HG02571 (cell line): Measurements from ENCODE around the gene FSTL1.
"Not testable (repeated sequence)": the region's sequence is repeated elsewhere in the genome, so short reads cannot be mapped to it uniquely, and the experiment has no call there.

Experiments used
- ATAC-seq: cut with Tn5 transposase; IDR thresholded peaks from one replicate; pipeline ENCODE4 v1.9.1; 2021; ENCODE audit warnings: mild to moderate bottlenecking, moderate library complexity; ENCODE audit not compliant: unreplicated experiment

FSTL1 gene

DNA sequence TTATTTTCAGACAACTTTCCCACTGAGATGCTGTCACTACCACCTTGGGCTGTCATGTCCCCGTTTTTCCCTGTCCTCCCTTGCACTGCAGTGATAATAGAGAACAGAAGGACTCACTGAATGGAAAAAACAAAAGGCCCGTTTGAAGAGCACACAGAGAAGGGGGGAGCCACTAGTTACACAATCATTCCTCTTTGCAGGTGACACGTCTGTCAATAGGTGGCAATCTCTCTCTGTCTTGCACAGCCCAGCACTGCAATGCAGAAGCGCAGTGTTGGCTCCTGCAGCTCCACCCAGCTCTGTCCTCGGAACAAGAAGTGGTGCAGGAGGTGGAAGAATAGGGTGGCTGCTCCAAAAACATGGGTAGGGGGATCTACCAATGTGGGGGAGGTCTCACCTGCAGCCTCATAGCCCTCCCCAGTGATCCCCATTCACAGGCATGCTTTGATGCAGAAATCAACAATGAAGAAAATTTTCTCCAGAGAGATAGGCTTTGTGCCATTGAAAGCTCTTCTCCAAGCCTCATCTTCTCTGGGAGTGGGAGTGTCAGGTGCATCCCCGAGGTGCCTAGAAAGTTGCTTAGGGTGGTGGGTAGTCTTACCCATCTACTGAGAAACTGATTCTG, 31.8 kb downstream of the FSTL1 start:
- ATAC-seq: peak; percentile 40

DNA sequence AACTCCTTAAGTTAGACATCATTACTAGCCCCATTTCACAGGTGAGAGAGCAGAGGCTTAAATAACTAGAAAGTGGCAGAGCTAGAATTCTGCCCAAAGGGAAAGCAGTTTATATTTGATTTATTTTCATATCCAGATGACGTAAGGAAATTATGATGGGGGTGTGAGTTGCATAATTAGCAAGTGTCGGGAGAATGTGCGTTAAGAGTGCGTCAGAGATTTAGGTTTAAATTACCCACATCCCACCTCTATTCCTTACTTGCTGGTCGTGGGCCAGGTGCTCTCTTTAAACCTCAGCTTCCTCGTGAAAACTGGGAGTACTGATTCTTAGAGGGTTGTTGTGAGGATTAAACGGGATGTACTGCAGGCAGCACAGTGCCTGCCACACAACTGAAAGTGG, 32.3 kb downstream of the FSTL1 start:
- ATAC-seq: no peak

DNA sequence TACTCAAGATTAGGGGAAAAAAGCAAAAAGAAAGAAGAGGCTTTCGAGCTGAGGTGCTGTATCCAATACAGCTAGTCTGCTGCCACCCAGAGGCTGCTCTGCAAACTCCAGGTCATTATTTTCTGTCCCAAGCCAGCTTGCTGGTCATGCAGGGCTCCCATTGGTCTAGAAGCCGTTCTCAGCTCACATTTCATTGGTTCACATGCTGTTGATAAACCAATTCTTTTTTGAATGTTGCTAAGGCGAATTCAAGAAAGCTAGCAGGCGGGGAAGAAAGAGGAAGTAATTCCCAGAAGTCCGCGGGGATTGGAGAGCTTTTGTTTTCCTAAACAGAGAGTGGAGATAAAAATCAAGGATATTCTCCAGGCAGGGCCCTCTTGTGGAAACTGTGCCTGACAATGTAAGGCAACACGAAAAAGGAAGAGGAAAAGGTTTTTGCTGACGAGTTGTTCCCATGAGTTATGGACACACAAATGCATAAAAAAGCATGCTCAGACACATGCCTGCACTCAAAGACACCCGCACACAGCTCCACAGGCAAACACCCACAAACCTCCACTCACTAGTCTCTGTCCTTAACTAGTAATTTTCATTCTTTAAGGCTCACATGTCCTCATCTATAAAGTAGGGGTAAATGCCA, 33.4 kb downstream of the FSTL1 start:
- peak; percentile 100 for ATAC-seq

- ATAC-seq: peak; percentile 5
Observed at GRCh38 chr3:120416868-120417267, 33.9 kb downstream of the FSTL1 start.

GRCh38 chr3:120415756-120416155, 35.0 kb downstream of the FSTL1 start:
- no peak for ATAC-seq

DNA sequence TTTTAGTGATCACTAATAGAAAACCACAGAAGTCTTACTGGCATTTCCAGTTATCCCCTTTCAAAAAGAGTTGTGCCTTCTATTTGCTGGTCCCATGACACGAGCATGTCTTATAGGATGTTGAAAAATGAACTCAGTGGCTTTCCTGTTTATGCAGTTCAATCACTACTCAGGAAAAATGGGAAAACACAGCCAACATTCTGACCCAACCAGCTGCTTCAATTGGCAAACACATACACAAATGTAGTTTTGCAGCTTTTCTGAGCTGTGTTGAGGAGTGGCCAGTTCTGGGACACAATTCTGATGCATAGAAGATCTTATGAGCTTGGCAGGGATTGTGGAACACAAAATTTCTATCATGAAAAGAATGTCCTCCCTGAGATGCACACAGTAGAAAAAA, 40.3 kb downstream of the FSTL1 start:
- no peak for ATAC-seq

- no peak for ATAC-seq
Observed at GRCh38 chr3:120410116-120410515, 40.7 kb downstream of the FSTL1 start.

- no peak for ATAC-seq
Observed at GRCh38 chr3:120407508-120408287, 43.1 kb downstream of the FSTL1 start.

- ATAC-seq: no peak
Observed at GRCh38 chr3:120404876-120405275, 45.9 kb downstream of the FSTL1 start.

DNA sequence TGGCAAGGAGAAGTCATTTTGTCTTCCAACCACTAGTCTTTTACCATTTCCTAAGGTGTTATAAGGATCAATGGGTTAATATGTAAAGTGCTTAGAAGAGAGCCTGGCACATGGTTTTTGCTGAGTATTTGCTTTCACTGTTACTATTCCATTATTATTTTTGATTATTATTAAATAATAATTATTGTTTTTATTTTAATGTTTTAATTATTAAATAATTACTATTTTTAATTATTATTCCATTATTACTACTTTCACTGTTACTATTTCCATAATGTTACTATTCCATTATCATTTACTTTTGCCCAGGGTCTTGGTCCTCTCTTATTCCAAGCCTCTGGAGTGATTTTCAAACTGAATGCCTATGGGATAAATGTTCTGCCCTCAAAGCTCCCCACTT, 48.5 kb downstream of the FSTL1 start:
- ATAC-seq: no peak

DNA sequence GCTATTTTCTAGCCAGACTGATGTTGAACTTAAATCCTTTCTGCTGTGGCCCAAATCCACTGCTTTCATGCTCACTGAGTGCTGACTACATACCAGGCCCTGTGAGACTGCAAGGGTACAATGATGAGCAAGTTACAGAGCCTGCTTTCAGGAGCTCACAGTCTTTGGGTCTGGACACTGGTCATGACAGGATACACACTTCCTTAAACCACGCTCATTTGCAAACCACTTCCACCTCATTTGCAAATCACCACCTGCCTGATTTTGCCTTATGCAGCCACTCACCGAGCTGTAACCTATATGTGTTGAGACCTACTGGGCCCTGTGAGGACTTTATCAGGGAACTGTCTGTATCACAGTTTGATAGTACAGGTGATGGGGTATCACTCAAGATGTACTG, 51.4 kb downstream of the FSTL1 start:
- ATAC-seq: peak; percentile 53

- no peak for ATAC-seq
Observed at GRCh38 chr3:120396469-120396868, 54.3 kb downstream of the FSTL1 start.

GRCh38 chr3:120394347-120394746, 56.4 kb downstream of the FSTL1 start:
- no peak for ATAC-seq

- no peak for ATAC-seq
Observed at GRCh38 chr3:120393761-120394160, 57.0 kb downstream of the FSTL1 start.

- no peak for ATAC-seq
Observed at GRCh38 chr3:120393243-120393642, 57.5 kb downstream of the FSTL1 start.

DNA sequence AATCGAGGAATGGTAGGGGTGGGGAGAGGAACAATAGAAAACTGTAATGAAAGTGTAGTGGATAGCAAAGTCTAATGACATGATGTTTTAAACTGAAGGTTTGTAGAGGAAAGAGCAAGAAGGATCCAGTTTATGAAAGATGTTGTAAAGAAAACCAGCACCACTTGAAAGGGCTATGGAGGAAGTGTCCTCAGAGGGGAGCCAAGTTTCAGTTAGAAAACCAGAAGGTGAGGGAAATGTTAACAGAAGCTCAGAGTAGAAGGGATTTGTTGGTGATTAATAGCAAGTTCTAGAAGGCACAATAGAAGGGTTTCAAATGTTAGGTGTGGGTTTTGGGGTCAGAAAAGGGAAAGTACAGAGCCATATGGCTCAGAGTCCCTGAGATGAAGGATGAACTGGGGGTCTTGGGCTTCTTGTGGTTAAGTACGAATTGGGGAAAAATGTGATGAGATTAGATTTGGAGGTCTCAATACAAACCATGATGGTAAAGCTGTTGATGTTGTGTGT, 67.8 kb downstream of the FSTL1 start:
- no peak for ATAC-seq

DNA sequence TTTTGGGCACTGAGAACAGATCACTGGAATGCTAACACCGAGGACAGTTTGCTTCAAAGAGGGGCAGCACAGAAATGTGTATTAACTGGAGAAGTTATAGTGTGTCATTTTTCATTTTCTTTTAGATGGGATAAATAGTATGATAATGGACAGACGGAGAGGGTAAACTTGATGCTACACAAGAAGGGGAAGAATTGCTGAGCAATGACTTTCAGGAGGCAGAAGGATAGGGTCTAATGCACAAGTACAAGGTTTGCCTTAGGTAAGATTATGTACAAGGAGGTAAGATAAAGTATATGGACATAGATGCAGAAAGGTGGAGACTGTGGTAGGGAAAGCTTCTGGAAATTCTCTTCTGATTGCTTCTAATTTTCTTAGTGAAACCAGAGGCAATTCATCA, 69.3 kb downstream of the FSTL1 start:
- no peak for ATAC-seq

DNA sequence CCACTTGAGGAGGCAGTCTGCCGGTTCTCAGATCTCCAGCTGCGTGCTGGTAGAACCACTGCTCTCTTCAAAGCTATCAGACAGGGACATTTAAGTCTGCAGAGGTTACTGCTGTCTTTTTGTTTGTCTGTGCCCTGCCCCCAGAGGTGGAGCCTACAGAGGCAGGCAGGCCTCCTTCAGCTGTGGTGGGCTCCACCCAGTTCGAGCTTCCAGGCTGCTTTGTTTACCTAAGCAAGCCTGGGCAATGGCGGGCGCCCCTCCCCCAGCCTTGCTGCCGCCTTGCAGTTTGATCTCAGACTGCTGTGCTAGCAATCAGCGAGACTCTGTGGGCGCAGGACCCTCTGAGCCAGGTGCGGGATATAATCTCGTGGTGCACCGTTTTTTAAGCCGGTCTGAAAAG, 72.8 kb downstream of the FSTL1 start:
- not testable (repeated sequence) for ATAC-seq

DNA sequence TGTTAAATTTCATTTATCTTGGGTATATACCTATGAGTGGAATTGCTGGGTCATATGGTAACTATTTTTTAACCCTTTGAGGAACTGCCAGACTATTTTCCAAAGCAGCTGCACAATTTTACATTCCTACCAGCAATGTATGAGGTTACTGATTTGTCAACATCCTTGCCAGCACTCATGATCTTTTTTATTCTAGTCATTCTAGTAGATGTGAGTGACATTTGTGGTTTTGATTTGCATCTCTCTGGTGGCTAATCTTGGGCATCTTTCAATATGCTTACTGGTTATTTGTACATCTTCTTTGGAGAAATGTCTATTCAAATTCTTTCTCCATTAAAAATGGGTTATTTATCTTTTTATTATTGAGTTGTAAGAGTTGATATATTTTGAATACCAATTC, 80.3 kb downstream of the FSTL1 start:
- ATAC-seq: no peak

DNA sequence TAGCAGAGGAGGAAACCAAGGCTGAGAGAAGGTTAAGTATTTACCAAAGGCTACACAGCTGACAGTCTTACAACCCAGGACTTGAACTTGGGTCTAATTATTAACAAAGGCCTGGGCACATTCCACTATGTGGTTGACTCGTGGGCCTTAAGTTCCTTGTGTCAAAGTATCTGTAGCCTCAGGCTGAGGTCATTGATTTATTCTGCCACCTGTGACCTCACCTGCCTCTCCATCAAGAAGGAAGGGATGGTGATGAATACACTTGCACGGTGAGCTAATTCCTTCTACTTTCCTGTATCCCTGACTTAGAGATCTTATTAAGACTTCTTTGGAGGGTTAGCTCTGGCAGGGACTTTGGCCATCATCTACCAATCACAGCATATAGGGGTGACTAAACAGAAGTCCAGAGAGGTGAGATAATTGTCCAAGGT, 81.7 kb downstream of the FSTL1 start:
- ATAC-seq: peak; percentile 50

DNA sequence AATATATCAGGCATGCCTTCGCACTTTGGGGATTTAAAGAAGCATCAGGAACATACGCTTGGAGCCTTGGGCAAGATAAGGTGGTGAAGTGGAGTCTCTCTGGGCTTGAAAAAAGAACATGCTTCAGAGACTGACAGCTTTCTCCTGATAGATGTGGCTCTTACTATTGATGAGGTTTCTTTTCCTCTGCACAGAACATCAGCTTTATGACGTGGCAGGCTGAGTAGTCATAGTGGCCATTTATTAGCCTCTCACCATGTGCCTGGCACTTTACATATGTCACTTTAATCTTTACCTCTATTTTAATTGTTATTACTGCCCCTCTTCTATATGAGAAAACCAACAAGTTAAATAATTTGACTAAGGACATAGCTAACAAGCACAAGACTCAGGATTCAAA, 82.6 kb downstream of the FSTL1 start:
- ATAC-seq: no peak

DNA sequence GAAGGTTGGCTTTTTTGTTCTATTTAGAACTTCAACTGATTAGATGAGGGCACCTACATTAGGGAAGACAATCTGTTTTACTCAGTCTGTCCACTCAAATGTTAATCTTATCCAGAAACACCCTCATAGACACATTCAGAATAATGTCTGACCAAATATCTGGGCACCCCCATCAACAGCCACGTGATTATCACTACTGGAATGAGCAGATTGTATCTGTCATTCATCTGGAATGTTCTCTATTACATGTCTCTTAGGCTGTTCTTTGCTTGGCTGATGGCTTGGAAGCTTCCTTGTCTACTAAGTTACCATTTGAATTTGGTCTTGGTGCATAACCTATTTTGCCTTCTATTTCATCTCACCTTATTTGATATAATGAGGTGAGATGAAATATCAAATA, 86.0 kb downstream of the FSTL1 start:
- ATAC-seq: no peak
